ENCODE data around the gene PDGFRA. TPM values are rescaled to one million over a fixed set of nuclear protein-coding genes. Genes with fewer than 3 reads are reported as not detected.

The PDGFRA gene
- total RNA-seq, 3 donors from 2014 or later: 31.6 to 110 (median 60.6) TPM

GRCh38 chr4:54187148-54187547 is 41.9 kb upstream of the PDGFRA start:
- no peaks in the 10 kb centered on the region for H3K36me3 ChIP-seq (ENCODE audit: low read depth)
- no peaks in the 10 kb centered on the region for H3K4me1 ChIP-seq (ENCODE audit: low read depth)
- DNase-seq (peak in 1 of 3 donors; percentile 23), ATAC-seq (no peak)
- H3K9me3 ChIP-seq: no peaks in the 10 kb centered on the region
- TF ChIP-seq, protein P1, sequence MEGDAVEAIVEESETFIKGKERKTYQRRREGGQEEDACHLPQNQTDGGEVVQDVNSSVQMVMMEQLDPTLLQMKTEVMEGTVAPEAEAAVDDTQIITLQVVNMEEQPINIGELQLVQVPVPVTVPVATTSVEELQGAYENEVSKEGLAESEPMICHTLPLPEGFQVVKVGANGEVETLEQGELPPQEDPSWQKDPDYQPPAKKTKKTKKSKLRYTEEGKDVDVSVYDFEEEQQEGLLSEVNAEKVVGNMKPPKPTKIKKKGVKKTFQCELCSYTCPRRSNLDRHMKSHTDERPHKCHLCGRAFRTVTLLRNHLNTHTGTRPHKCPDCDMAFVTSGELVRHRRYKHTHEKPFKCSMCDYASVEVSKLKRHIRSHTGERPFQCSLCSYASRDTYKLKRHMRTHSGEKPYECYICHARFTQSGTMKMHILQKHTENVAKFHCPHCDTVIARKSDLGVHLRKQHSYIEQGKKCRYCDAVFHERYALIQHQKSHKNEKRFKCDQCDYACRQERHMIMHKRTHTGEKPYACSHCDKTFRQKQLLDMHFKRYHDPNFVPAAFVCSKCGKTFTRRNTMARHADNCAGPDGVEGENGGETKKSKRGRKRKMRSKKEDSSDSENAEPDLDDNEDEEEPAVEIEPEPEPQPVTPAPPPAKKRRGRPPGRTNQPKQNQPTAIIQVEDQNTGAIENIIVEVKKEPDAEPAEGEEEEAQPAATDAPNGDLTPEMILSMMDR (IDR thresholded peaks at IDR 0.05): no peak
- no peak overlapping the region for H3K4me3 ChIP-seq
- intact Hi-C loops (cut with DNase I, micrococcal nuclease): no loop called here

GRCh38 chr4:54189140-54189539 is 40.0 kb upstream of the PDGFRA start:
- ATAC-seq (no peak), DNase-seq (no peak)
- intact Hi-C loops (cut with DNase I, micrococcal nuclease): no loop called here
- TF ChIP-seq, protein P1 (IDR thresholded peaks at IDR 0.05): no peak
- Histone ChIP-seq H3K4me1 (ENCODE audit: low read depth) (no peaks in the 10 kb centered on the region), H3K36me3 (ENCODE audit: low read depth) (no peaks in the 10 kb centered on the region), H3K4me3 (no peak overlapping the region), H3K9me3 (no peaks in the 10 kb centered on the region)

DNA sequence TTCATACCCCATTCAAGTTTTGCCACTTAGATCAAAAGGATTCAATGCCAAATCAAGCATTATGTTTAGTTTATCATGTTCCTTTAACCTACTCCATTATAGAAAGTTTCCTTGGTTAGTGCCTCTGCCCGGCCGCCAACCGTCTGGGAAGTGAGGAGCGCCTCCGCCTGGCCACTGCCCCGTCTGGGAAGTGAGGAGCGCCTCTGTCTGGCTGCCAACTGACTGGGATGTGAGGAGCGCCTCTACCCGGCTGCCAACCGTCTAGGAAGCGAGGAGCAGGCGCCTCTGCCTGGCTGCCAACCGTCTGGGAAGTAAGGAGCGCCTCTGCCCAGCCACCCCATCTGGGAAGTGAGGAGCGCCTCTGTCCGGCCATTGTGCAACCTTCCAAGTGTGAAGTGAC is 36.3 kb upstream of the PDGFRA start:
- Histone ChIP-seq H3K4me3 (no peak overlapping the region), H3K36me3 (ENCODE audit: low read depth) (no peaks in the 10 kb centered on the region), H3K4me1 (ENCODE audit: low read depth) (no peaks in the 10 kb centered on the region), H3K9me3 (no peaks in the 10 kb centered on the region)
- ATAC-seq (no peak), DNase-seq (no peak)
- intact Hi-C loops (cut with DNase I, micrococcal nuclease): no loop called here
- TF ChIP-seq, protein P1 (IDR thresholded peaks at IDR 0.05): no peak

- Histone ChIP-seq H3K36me3 (ENCODE audit: low read depth) (no peaks in the 10 kb centered on the region), H3K9me3 (no peaks in the 10 kb centered on the region), H3K4me1 (ENCODE audit: low read depth) (no peaks in the 10 kb centered on the region), H3K4me3 (no peak overlapping the region)
- TF ChIP-seq, protein P1 (IDR thresholded peaks at IDR 0.05): no peak
- intact Hi-C loops (cut with DNase I, micrococcal nuclease): no loop called here
- DNase-seq (no peak), ATAC-seq (no peak)
Measured at GRCh38 chr4:54197926-54198325, 31.2 kb upstream of the PDGFRA start.

GRCh38 chr4:54199919-54200318 is 29.2 kb upstream of the PDGFRA start:
- ATAC-seq (no peak), DNase-seq (no peak)
- TF ChIP-seq, protein P1 (IDR thresholded peaks at IDR 0.05): no peak
- no peaks in the 10 kb centered on the region for H3K9me3 ChIP-seq
- no peaks in the 10 kb centered on the region for H3K36me3 ChIP-seq (ENCODE audit: low read depth)
- H3K4me3 ChIP-seq: no peak overlapping the region
- no peaks in the 10 kb centered on the region for H3K4me1 ChIP-seq (ENCODE audit: low read depth)
- intact Hi-C loops (cut with DNase I, micrococcal nuclease): no loop called here

GRCh38 chr4:54209617-54210016 is 19.5 kb upstream of the PDGFRA start:
- H3K4me3 ChIP-seq: no peak overlapping the region
- TF ChIP-seq, protein P1 (IDR thresholded peaks at IDR 0.05): no peak
- no peaks in the 10 kb centered on the region for H3K4me1 ChIP-seq (ENCODE audit: low read depth)
- no peaks in the 10 kb centered on the region for H3K36me3 ChIP-seq (ENCODE audit: low read depth)
- no peak for DNase-seq
- ATAC-seq: no peak
- intact Hi-C loops (cut with DNase I, micrococcal nuclease): loop anchor here in 1 of 2 donors (10.0 kb wide), 1 partner anchor 505 kb away; no protein-coding TSS in a partner anchor
- no peaks in the 10 kb centered on the region for H3K9me3 ChIP-seq

Measured in mucosa of descending colon (tissue), 3 donors.